Mammary epithelial cell (primary cell): Measurements from ENCODE around the gene RPGRIP1.
"Not testable (repeated sequence)": the region's sequence is repeated elsewhere in the genome, so short reads cannot be mapped to it uniquely, and the experiment has no call there.

Source experiments
- CTCF ChIP-seq, 2 donors: IDR thresholded peaks in 1 of 2; conservative IDR thresholded peaks in 1 of 2; 2 replicates each; pipeline ENCODE4 v1.5.1; 2011 to 2012; ENCODE audit warnings: inconsistent platforms in 2 of 2, low read length in 2 of 2, mild to moderate bottlenecking in 2 of 2, control low read depth in 1 of 2, low read depth in 1 of 2; ENCODE audit not compliant: insufficient read depth in 1 of 2; ENCODE audit errors: extremely low read depth in 1 of 2
- EZH2 ChIP-seq: IDR thresholded peaks from 2 replicates; pipeline ENCODE4 v1.6.1; 2012; ENCODE audit warnings: low read length, inconsistent platforms, borderline replicate concordance

DNA sequence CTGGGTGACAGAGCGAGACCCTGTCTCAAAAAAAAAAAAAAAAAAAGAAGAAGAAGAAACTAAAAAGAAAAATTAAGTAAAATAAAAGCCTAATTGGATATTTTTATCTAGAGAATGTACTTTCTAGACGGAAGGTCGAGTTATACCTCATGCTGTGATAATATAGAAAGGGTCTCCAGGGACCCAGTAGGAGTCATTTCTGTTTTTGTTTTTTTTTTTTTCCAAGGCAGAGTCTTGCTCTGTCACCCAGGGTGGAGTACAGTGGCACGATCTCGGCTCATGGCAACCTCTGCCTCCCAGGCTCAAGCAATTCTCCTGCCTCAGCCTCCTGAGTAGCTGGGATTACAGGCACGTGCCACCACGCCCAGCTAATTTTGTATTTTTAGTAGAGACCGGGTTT lies 14.1 kb downstream of the RPGRIP1 start:
- not testable (repeated sequence) for TF ChIP-seq EZH2; CTCF (conservative IDR thresholded peaks at IDR 0.05 in 1 of 2, IDR thresholded peaks at IDR 0.05 in 1 of 2; ENCODE audit: extremely low read depth in 1 of 2, insufficient read depth in 1 of 2, low read depth in 1 of 2, low read length in 2 of 2)
